ENCODE data around the gene NR4A2. TPM values are rescaled to one million over a fixed set of nuclear protein-coding genes. Genes with fewer than 3 reads are reported as not detected.

The NR4A2 gene
- polyA plus RNA-seq, 1 experiment: 0.93 TPM

DNA sequence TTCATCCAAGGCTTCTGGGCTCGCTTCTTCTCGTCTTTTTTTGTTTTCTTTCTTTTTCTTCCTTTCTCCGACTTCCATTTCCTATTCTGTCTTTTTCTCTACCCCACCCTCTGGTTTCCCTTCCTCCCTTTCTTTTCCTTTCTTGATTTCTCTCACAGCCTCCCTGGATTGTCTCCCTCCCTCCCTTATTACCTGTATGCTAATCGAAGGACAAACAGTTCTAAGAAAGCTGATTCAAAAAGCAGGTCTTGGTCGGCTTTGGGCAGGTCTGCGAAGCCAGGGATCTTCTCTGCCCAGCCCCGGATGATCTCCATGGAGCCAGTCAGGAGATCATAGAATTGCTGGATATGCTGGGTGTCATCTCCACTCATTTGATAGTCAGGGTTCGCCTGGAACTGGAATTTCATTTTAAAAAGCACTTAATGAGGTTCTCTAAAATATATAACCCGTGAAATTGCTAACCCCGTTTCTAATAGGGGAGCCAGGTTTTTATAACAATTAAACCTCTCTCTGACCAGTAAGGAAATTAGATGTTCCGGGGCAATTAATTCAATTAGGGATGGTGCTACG lies 5.9 kb downstream of the NR4A2 start:
- H3K27me3 ChIP-seq (ENCODE audit: control insufficient read depth, insufficient read depth, low read length): peaks cover 19% of the 10 kb centered on the region
- CTCF ChIA-PET: interaction anchor here (0.7 to 1.0 kb wide), 2 partner anchors 9 to 1009 kb away, joined by 9 read pairs; no protein-coding TSS in a partner anchor

DNA sequence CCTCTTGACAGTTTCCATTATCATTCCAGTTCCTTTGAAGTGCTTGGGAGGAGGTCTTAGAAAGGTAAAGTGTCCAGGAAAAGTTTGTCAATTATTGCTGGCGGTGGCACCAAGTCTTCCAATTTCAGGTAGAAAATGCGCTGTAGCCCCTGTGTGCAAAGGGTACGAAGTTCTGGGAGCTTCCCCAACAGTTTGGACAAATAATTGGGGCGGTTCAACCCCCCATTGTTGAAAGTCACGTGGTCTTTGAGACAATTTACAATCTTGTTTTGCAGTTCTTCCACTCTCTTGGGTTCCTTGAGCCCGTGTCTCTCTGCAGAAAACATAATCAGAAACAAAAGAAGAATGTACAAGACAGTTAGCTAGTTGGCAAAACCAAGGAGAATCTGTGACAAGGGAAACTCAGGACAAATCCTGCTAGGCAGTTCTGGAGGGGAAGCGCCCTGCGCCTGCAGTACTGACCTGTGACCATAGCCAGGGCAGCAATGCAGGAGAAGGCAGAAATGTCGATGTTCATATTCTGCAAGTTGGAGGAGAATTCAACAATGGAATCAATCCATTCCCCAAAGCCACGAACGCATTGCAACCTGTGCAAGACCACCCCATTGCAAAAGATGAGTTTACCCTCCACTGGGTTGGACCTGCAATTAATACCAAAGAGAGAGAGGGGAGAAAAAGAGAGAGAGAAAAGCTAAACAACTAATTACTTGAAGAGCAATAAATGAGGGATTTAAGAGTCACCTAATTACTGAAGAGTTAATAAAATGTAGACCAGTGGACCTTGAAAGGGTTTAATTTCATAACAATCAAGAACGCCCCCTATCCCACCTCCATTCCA lies 6.6 kb downstream of the NR4A2 start:
- POLR2A ChIA-PET: interaction anchor here (0.8 kb wide), 1 partner anchor 17 kb away, joined by 3 read pairs; no protein-coding TSS in a partner anchor
- DNase-seq (ENCODE audit: low read depth, low spot score): no peak
- CTCF ChIA-PET: interaction anchor here (1.0 kb wide), 2 partner anchors 8 to 9 kb away, joined by 3 to 9 read pairs; no protein-coding TSS in a partner anchor
- TF ChIP-seq, protein P1, sequence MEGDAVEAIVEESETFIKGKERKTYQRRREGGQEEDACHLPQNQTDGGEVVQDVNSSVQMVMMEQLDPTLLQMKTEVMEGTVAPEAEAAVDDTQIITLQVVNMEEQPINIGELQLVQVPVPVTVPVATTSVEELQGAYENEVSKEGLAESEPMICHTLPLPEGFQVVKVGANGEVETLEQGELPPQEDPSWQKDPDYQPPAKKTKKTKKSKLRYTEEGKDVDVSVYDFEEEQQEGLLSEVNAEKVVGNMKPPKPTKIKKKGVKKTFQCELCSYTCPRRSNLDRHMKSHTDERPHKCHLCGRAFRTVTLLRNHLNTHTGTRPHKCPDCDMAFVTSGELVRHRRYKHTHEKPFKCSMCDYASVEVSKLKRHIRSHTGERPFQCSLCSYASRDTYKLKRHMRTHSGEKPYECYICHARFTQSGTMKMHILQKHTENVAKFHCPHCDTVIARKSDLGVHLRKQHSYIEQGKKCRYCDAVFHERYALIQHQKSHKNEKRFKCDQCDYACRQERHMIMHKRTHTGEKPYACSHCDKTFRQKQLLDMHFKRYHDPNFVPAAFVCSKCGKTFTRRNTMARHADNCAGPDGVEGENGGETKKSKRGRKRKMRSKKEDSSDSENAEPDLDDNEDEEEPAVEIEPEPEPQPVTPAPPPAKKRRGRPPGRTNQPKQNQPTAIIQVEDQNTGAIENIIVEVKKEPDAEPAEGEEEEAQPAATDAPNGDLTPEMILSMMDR (IDR thresholded peaks at IDR 0.05; ENCODE audit: low read depth, low read length): no peak
- Histone ChIP-seq H3K4me3 (ENCODE audit: low read depth, low read length) (no peak overlapping the region), H3K27me3 (ENCODE audit: control insufficient read depth, insufficient read depth, low read length) (peaks cover 26% of the 10 kb centered on the region), H3K9me3 (ENCODE audit: control insufficient read depth, insufficient read depth, low read length) (peaks cover 11% of the 10 kb centered on the region; the same call in 1 of the 2 replicates), H3K27ac (ENCODE audit: low read depth, low read length) (no peak overlapping the region)

More for the DNA sequence above, 5.9 kb downstream of the NR4A2 start:
- no peak for DNase-seq (ENCODE audit: low read depth, low spot score)
- TF ChIP-seq, protein P1 (IDR thresholded peaks at IDR 0.05; ENCODE audit: low read depth, low read length): no peak
- POLR2A ChIA-PET: no interaction called here
- Histone ChIP-seq H3K27ac (ENCODE audit: low read depth, low read length) (no peak overlapping the region), H3K9me3 (ENCODE audit: control insufficient read depth, insufficient read depth, low read length) (peaks cover 11% of the 10 kb centered on the region; the same call in 1 of the 2 replicates), H3K4me3 (ENCODE audit: low read depth, low read length) (no peak overlapping the region)

DNA sequence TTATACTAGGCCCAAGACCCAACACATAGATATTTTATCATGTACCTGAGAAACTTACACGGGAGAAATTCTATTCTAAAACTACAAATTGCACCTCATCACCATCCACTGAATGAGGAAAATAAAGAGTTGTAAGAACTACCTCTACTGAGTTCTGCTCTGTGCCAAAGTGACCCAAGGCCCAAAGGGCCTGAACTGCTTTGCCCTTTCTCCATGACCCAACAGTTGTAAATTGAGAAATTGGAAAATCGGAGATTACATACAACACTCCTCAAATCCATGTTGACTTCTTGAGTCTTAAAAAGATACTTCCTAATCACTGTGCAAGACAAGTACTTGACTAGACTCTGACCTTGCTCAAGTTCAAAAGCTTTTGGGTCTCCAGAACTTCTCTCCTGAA lies 8.8 kb downstream of the NR4A2 start:
- no peak overlapping the region for H3K27ac ChIP-seq (ENCODE audit: low read depth, low read length)
- H3K9me3 ChIP-seq (ENCODE audit: control insufficient read depth, insufficient read depth, low read length): peaks cover 5% of the 10 kb centered on the region; the same call in 1 of the 2 replicates
- DNase-seq (ENCODE audit: low read depth, low spot score): no peak
- no peak overlapping the region for H3K4me3 ChIP-seq (ENCODE audit: low read depth, low read length)
- TF ChIP-seq, protein P1 (IDR thresholded peaks at IDR 0.05; ENCODE audit: low read depth, low read length): no peak
- ChIA-PET CTCF (interaction anchor here (1.1 to 1.6 kb wide), 2 partner anchors 11 to 12 kb away, joined by 3 to 7 read pairs; no protein-coding TSS in a partner anchor), POLR2A (no interaction called here)
- peaks cover 23% of the 10 kb centered on the region for H3K27me3 ChIP-seq (ENCODE audit: control insufficient read depth, insufficient read depth, low read length)

DNA sequence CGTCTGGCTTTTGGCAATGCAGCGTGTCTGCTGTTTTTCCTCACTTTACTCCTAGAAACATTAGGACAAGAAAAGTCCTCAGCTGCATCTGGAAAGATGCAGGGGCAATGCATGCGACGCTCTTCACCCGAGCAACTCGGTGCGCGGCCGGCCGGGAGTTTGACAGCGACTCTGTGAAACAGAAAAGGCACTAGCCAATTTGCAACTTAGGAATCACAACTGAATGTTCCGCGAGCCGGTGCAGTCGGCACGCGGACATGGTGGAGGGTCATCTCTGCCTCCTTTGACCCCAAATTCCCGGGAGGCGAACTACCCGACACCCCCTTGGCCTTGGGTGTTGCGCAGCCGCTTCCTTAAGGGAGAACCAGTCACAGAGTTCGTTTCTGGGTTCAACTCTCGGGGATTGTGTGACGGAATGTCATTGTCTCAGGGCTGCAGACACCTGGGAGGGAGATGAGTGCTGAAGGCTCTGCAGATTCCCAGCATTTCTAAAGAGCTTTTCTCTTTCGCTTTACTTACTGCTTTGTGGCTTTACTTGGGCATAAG lies 9.8 kb downstream of the NR4A2 start:
- Histone ChIP-seq H3K9me3 (ENCODE audit: control insufficient read depth, insufficient read depth, low read length) (peaks cover 5% of the 10 kb centered on the region; the same call in 1 of the 2 replicates), H3K27me3 (ENCODE audit: control insufficient read depth, insufficient read depth, low read length) (peaks cover 25% of the 10 kb centered on the region), H3K4me3 (ENCODE audit: low read depth, low read length) (no peak overlapping the region), H3K27ac (ENCODE audit: low read depth, low read length) (no peak overlapping the region)
- TF ChIP-seq, protein P1 (IDR thresholded peaks at IDR 0.05; ENCODE audit: low read depth, low read length): no peak
- ChIA-PET POLR2A (no interaction called here), CTCF (interaction anchor here (1.1 kb wide), 1 partner anchor 13 kb away, joined by 3 read pairs; no protein-coding TSS in a partner anchor)
- no peak for DNase-seq (ENCODE audit: low read depth, low spot score)
